HepG2 (cell line): ENCODE results near the gene FAM72D. TPM values are rescaled to one million over a fixed set of nuclear protein-coding genes. Genes with fewer than 3 reads are reported as not detected.
"Not testable (repeated sequence)": the region's sequence is repeated elsewhere in the genome, so short reads cannot be mapped to it uniquely, and the experiment has no call there.

Source experiments
- ATAC-seq: fragments of 200-7000 bp; cut with Tn5 transposase; 3 replicates; pipeline ENCODE4 v1.9.1; 2020; ENCODE audit warnings: mild to moderate bottlenecking, moderate library complexity
- BruUV-seq: library from RNA; stranded (reverse); fragments of 400-500 nt; replicated peaks from 2 replicates; lab custom pipeline; 2021; lab: Mats Ljungman, UMichigan
- CTCF ChIA-PET: fragments of 300-600 bp; formaldehyde crosslinking; extraction: SDS; loops from one replicate; lab custom pipeline; 2021; ENCODE audit warnings: low total read pairs, inconsistent platforms, low intra/inter-chr PET ratio; lab: Yijun Ruan, JAX
- POLR2A ChIA-PET: fragments of 350-600 bp; sonication (Branson Sonifier 250); formaldehyde crosslinking; loops from one replicate; lab custom pipeline; 2020; ENCODE audit warnings: antibody characterized with exemption, inconsistent platforms; lab: Yijun Ruan, JAX
- DNase-seq: peaks from one replicate; pipeline ENCODE4 v3.0.0-alpha.2; 2015; ENCODE audit warnings: low spot score
- FAIRE-seq: peaks from 3 replicates; lab custom pipeline; 2011; peaks lifted over from hg19 to GRCh38; lab: Jason Lieb, UNC
- H2AFZ ChIP-seq: one replicate; pipeline ENCODE4 v1.6.1; 2011; ENCODE audit warnings: low read length, inconsistent platforms
- H3K27ac ChIP-seq: fragments of 300-600 bp; 3 replicates; pipeline ENCODE4 v1.8.0; 2011; ENCODE audit warnings: mixed run types, mild to moderate bottlenecking, mixed read lengths, low read length, inconsistent platforms; ENCODE audit not compliant: insufficient read depth; ENCODE audit errors: extremely low read length
- H3K27me3 ChIP-seq, 2 experiments: fragments of 200-600 bp in 1 of 2; 2 replicates in 1 of 2; 3 replicates in 1 of 2; pipeline versions ENCODE4 v1.6.0 to v1.8.0; 2011; ENCODE audit warnings: low read length in 2 of 2, mild to moderate bottlenecking in 2 of 2, moderate library complexity in 2 of 2, inconsistent platforms in 1 of 2; ENCODE audit not compliant: insufficient read depth in 2 of 2, control insufficient read depth in 1 of 2
- H3K36me3 ChIP-seq, 2 experiments: fragments of 200-600 bp in 1 of 2; replicated peaks in 1 of 2; 2 replicates in 1 of 2; 3 replicates in 1 of 2; pipeline versions ENCODE4 v1.5.1 to v1.8.0; 2011; ENCODE audit warnings: low read length in 2 of 2, inconsistent platforms in 1 of 2; ENCODE audit not compliant: insufficient read depth in 2 of 2, control insufficient read depth in 1 of 2
- H3K4me1 ChIP-seq: 2 replicates; pipeline ENCODE4 v1.5.1; 2012; ENCODE audit warnings: low read length, inconsistent platforms; ENCODE audit not compliant: insufficient read depth
- H3K4me2 ChIP-seq: 2 replicates; pipeline ENCODE4 v1.6.0; 2011; ENCODE audit warnings: low read depth, low read length, inconsistent platforms
- H3K4me3 ChIP-seq, 3 experiments: fragments of 200-600 bp in 1 of 3; sonication (generic), shearing (Covaris generic) in 1 of 3; replicated peaks in 1 of 3; 2 replicates each; pipeline ENCODE4 v1.5.1; 2011 to 2016; ENCODE audit warnings: low read length in 3 of 3, inconsistent platforms in 2 of 3, low read depth in 2 of 3, mild to moderate bottlenecking in 2 of 3, control low read depth in 1 of 3, mixed read lengths in 1 of 3; ENCODE audit not compliant: insufficient read depth in 1 of 3
- H3K79me2 ChIP-seq: one replicate; pipeline ENCODE4 v1.6.1; 2011; ENCODE audit warnings: low read length, inconsistent platforms; ENCODE audit not compliant: insufficient read depth
- H3K9ac ChIP-seq: 2 replicates; pipeline ENCODE4 v1.6.0; 2011; ENCODE audit warnings: mild to moderate bottlenecking, low read depth, low read length, inconsistent platforms; ENCODE audit not compliant: insufficient read depth
- H3K9me3 ChIP-seq: 2 replicates; pipeline ENCODE4 v1.5.1; 2012; ENCODE audit warnings: mild to moderate bottlenecking, low read length
- H4K20me1 ChIP-seq: 2 replicates; pipeline ENCODE4 v1.6.0; 2011; ENCODE audit warnings: inconsistent platforms, mild to moderate bottlenecking, low read length, moderate library complexity; ENCODE audit not compliant: insufficient read depth
- WGBS: methylation state at CpG from one replicate; pipeline ENCODE4 v1.1.6; 2017; ENCODE audit warnings: low lambda C conversion rate; 5-methylcytosine and 5-hydroxymethylcytosine counted together
- in situ Hi-C: cut with HindIII; loops from 2 replicates; pipeline ENCODE4 v1.10.0; 2017; ENCODE audit warnings: low pct_unique_long_range_greater_than_20kb; ENCODE audit not compliant: extremely low pct_ligation_motif_present
- intact Hi-C: fragments of 100-400 bp; cut with micrococcal nuclease; formaldehyde crosslinking; loops from one replicate; pipeline ENCODE4 v1.10.0; 2022; ENCODE audit not compliant: unreplicated experiment
- polyA plus RNA-seq, 8 experiments: library from polyadenylated mRNA; depleted of rRNA in 3 of 8; stranded (reverse) in 7 of 8; unstranded in 1 of 8; fragments of >200 nt; fragmentation: Illumina TruSeq in 4 of 8; extraction: Trizol in 4 of 8; gene quantifications; 2 replicates each; pipeline versions ENCODE4 v1.2.1 to v1.2.3, GENCODE V29; 2011 to 2016; ENCODE audit warnings: low read depth in 4 of 8, missing spikeins in 1 of 8, mixed read lengths in 1 of 8; ENCODE audit not compliant: insufficient read depth in 1 of 8
- total RNA-seq, 5 experiments: library from RNA; depleted of rRNA; stranded (reverse); fragments of >200 nt; fragmentation: Illumina TruSeq; extraction: Trizol; gene quantifications; 2 replicates each; pipeline ENCODE4 v1.2.3, GENCODE V29; 2016; ENCODE audit warnings: low read depth in 1 of 5

Gene FAM72D
- total and polyA plus RNA-seq, 2 of the 13 experiments (the other 11 are each of a cell fraction or from before 2014, with no cell fraction given): 3.7 to 4.4 TPM

DNA sequence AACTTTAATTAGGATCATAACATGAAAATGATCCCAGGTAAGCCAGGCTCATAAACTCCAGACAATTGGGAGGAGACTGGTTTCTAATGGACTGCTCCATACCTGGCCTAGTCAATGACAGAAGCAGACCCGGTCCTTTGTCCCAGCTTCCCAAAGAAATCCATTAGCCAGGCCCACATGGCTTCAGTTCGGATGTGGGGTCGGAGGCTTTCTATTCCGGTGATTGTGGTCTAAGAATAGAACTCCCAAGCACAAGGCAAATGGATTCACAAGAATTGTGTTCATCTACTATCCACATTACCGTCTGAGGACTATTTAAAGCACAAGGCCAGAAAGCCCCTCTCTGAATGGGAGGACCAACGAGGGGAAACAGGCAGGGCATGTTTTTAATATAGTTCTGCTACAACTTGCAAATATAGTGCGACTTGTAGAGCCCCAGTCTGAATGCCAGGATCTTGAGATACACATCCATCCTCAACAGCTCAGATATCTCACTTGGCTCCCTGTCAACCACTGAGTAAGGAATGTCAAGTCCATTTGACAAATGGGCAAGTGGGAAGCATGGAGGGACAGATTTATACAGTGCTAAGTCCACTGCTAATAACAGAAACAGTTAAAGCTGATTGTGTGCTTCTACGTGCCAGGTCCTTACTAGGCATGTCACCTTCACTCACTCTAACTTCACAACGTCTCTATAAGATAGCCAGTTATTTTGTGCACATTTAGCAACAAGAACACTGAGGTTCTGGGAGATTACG lies 43.6 kb upstream of the FAM72D start:
- H3K4me1 ChIP-seq, H2AFZ ChIP-seq, H3K4me3 ChIP-seq, H3K4me2 ChIP-seq, H4K20me1 ChIP-seq, CTCF ChIA-PET, H3K27ac ChIP-seq, H3K9ac ChIP-seq, H3K36me3 ChIP-seq, POLR2A ChIA-PET, FAIRE-seq, H3K27me3 ChIP-seq, BruUV-seq, ATAC-seq, DNase-seq, in situ Hi-C loops, intact Hi-C loops, H3K79me2 ChIP-seq, H3K9me3 ChIP-seq: not testable (repeated sequence)
- no CpG with 5 or more reads among the region's 10 CpGs for WGBS

DNA sequence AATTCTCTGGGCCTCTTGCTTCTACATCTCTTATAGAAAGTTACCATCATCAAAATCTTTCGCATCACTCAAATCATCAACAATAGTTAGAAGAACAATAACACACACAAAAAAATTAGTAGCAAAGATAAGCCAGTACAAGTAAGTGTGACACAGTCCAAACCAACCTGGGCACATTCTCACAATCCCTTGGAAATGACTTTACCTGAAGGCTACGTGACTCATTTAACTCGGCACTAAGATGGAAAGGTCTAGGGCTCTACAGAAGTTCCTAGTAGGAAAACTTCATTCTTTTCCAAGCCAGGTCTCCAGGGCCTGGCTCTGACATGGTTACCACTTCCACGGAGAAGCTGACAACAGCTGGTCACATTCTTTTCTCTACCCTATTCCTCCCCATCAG lies 42.3 kb upstream of the FAM72D start:
- in situ Hi-C loops, H3K27ac ChIP-seq, H3K36me3 ChIP-seq, H3K79me2 ChIP-seq, DNase-seq, CTCF ChIA-PET, H3K9ac ChIP-seq, ATAC-seq, H2AFZ ChIP-seq, H3K9me3 ChIP-seq, H3K4me1 ChIP-seq, intact Hi-C loops, BruUV-seq, H3K4me3 ChIP-seq, H3K27me3 ChIP-seq, POLR2A ChIA-PET, H3K4me2 ChIP-seq, FAIRE-seq, H4K20me1 ChIP-seq: not testable (repeated sequence)
- WGBS: no CpG with 5 or more reads among the region's 4 CpGs

DNA sequence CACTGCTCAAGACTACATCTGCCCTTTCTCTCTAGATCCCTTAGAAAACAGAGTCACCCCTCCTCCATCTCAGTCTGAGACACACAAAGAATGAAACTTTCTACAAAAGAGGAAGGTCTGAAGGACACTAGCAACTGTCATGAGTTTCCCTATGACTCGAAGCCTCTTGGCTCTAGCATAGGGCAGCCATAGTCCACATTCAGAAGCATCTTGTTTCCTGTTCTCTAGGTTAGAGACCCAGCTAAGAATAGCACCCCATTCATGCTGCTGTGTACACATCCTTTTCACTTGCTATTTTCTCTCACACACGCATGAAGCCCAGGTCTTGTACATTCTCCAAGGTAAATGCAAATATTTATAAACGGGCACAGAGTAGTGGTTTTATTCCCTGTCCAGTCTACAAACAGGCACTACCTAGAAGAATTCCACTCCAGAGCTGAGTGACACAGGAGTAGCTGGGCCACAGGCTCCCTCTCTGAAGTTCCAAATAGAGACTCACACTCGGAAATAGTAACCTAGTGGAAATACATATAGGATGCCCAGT lies 40.5 kb upstream of the FAM72D start:
- H3K36me3 ChIP-seq, H3K9ac ChIP-seq, intact Hi-C loops, CTCF ChIA-PET, H3K27ac ChIP-seq, in situ Hi-C loops, H2AFZ ChIP-seq, H3K4me1 ChIP-seq, POLR2A ChIA-PET, DNase-seq, H3K4me2 ChIP-seq, H3K4me3 ChIP-seq, H3K27me3 ChIP-seq, H4K20me1 ChIP-seq, H3K9me3 ChIP-seq, H3K79me2 ChIP-seq, FAIRE-seq: not testable (repeated sequence)
- ATAC-seq: peak; percentile 82
- no CpG with 5 or more reads among the region's 4 CpGs for WGBS
- TSS peak; percentile 40 for BruUV-seq

DNA sequence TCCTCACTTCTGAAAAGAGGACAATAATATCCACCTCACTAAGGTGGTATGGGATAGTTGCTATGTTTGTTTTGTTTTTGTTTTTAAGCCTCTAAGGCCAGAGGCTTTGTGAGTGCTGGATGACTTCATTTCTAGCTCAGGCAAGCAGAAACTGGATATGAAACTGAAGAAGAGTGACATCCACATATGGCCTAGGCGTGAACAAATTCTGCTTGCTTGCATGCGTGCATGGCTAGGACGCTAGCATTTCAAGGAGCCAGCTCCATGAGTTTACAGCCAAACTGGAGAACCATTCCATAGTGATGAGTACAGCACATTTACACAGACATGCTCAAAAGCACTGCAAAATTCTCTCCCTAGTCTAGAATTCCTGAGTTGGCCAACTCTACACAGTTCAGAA lies 37.6 kb upstream of the FAM72D start:
- intact Hi-C loops, H3K4me2 ChIP-seq, H3K36me3 ChIP-seq, H3K79me2 ChIP-seq, H3K4me3 ChIP-seq, H3K9me3 ChIP-seq, DNase-seq, FAIRE-seq, H3K9ac ChIP-seq, H2AFZ ChIP-seq, BruUV-seq, H3K27me3 ChIP-seq, H3K4me1 ChIP-seq, ATAC-seq, H3K27ac ChIP-seq, in situ Hi-C loops, H4K20me1 ChIP-seq, CTCF ChIA-PET, POLR2A ChIA-PET: not testable (repeated sequence)
- 100% methylated on average over 1 of the region's 3 CpGs for WGBS
